Motor neuron (in vitro differentiated cells): ENCODE data around the gene B3GNT3. TPM values are rescaled to one million over a fixed set of nuclear protein-coding genes. Genes with fewer than 3 reads are reported as not detected.

Source experiments
- ATAC-seq, 8 experiments: fragments of 200-7000 bp; cut with Tn5 transposase; replicated peaks in 6 of 8; 2 replicates each; pipeline ENCODE4 v1.8.0; 2021; ENCODE audit warnings: mild to moderate bottlenecking in 8 of 8, moderate library complexity in 8 of 8
- H3K27ac ChIP-seq, 2 donors: fragments of 250-450 bp; sonication (Bioruptor Pico); 2 replicates each; pipeline ENCODE4 v1.9.0; 2021; ENCODE audit warnings: antibody characterized with exemption in 2 of 2, mild to moderate bottlenecking in 2 of 2, moderate library complexity in 1 of 2
- H3K4me1 ChIP-seq, 2 donors: fragments of 250-450 bp; sonication (Bioruptor Pico); replicated peaks in 1 of 2; 2 replicates each; pipeline ENCODE4 v1.6.1; 2021; ENCODE audit warnings: antibody characterized with exemption in 2 of 2, mild to moderate bottlenecking in 2 of 2, moderate library complexity in 1 of 2
- H3K4me3 ChIP-seq, 5 donors: fragments of 250-450 bp; sonication (Bioruptor Pico); 2 replicates each; pipeline ENCODE4 v1.9.0; 2021; ENCODE audit warnings: antibody characterized with exemption in 5 of 5, mild to moderate bottlenecking in 5 of 5, moderate library complexity in 4 of 5
- WGBS, 10 experiments: fragments of 450-650 bp; shearing (Covaris generic); methylation state at CpG; one replicate each; pipeline ENCODE4 v1.0.0; 2022; 5-methylcytosine and 5-hydroxymethylcytosine counted together
- in situ Hi-C, 9 experiments: fragments of 400-800 bp; cut with MboI; loops; one replicate each; pipeline ENCODE4 v1.15.0; 2021; ENCODE audit warnings: low sequenced_read_pairs in 9 of 9, low pct_unique_long_range_greater_than_20kb in 2 of 9; ENCODE audit not compliant: unreplicated experiment in 9 of 9
- total RNA-seq, 8 experiments: library from RNA; unstranded; fragments of 300-600 nt; gene quantifications; 2 replicates each; pipeline versions ENCODE4 v1.2.3 to v1.2.4, GENCODE V29; 2022

B3GNT3 gene
- total RNA-seq, 8 experiments from 2014 or later, result 0.09 to 2.7 (median 1.2) TPM; not detected in 2

DNA sequence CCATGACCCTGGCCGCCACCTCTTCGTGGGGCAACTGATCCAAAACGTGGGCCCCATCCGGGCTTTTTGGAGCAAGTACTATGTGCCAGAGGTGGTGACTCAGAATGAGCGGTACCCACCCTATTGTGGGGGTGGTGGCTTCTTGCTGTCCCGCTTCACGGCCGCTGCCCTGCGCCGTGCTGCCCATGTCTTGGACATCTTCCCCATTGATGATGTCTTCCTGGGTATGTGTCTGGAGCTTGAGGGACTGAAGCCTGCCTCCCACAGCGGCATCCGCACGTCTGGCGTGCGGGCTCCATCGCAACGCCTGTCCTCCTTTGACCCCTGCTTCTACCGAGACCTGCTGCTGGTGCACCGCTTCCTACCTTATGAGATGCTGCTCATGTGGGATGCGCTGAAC lies 16.7 kb downstream of the B3GNT3 start:
- Histone ChIP-seq H3K27ac (no peak overlapping the region), H3K4me1 (no peaks in the 10 kb centered on the region), H3K4me3 (no peak overlapping the region)
- 67 to 72% (median 72%) methylated on average over 3 to 5 of the region's 20 CpGs; no CpG with 5 or more reads in 7 of the 10 experiments for WGBS, 10 experiments
- in situ Hi-C loops, result no loop called here
- ATAC-seq, result no peak

DNA sequence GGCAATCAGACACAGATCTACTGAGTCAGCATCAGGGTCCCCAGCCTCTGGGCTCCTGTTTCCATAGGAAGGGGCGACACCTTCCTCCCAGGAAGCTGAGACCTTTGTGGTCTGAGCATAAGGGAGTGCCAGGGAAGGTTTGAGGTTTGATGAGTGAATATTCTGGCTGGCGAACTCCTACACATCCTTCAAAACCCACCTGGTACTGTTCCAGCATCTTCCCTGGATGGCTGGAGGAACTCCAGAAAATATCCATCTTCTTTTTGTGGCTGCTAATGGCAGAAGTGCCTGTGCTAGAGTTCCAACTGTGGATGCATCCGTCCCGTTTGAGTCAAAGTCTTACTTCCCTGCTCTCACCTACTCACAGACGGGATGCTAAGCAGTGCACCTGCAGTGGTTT lies 17.2 kb downstream of the B3GNT3 start:
- Histone ChIP-seq H3K27ac (no peak overlapping the region), H3K4me1 (no peaks in the 10 kb centered on the region), H3K4me3 (no peak overlapping the region)
- ATAC-seq, result no peak
- 17 to 83% (median 50%) methylated on average over 1 to 2 of the region's 5 CpGs; no CpG with 5 or more reads in 3 of the 10 experiments for WGBS, 10 experiments
- in situ Hi-C loops, result no loop called here

DNA sequence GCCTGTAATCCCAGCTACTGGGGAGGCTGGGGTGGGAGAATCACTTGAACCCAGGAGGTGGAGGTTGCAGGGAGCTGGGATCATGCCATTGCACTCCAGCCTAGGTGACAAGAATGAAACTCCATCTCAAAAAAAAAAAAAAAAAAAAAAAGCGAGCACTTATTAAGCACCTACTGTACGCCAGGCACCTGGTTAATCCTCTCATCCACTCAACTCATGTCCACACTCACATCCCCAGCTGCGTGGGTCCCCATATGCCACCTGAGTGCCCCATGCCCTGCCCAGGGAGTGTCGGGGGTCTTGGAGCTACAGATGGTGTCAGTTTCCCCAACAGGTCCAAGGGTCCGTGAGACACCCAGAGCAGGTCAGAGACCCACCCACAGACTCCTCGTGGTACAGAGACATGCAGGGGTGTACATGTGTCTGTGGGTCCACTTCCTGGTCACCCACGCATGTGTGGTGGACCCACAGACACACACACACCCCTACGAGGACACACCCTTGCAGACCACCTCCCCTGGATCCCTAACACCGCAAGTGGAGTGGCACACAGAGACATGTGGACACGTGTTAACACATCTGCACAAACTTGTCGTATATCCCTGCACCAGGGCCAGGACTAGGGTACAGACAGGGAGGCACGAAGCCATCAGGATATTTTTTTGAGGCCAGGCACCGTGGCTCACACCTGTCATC lies 22.9 kb downstream of the B3GNT3 start:
- Histone ChIP-seq H3K4me3 (no peak overlapping the region), H3K27ac (no peak overlapping the region), H3K4me1 (no peaks in the 10 kb centered on the region)
- WGBS, 10 experiments, result 19 to 100% (median 72%) methylated on average over 1 to 5 of the region's 13 CpGs; no CpG with 5 or more reads in 4 of the 10 experiments
- ATAC-seq, result no peak
- in situ Hi-C loops, result no loop called here

DNA sequence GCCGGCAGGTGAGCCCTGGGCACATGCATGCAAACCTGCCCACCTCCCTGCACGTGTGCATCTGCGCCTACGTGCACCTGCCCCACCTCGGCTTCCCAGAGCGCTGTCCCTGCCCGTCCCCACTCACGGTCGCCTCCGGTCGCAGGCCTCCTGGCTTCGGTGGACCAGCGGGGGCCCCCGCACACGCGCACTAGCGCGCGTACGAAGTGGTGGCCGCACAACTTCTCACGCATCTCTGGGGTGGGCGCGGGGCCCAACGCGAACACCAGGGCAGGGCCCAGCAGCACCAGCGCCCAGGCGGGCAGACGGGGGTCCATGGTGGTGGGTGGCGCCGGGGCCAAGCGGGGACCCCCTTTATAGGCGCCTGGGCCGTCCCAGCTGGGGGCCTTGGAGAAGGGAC lies 26.3 kb downstream of the B3GNT3 start, which contains the start of gene INSL3:
TSS of gene INSL3 (minus strand) at position 330 of the 400 bp plus-strand sequence. CDS start at position 317, 13 bp downstream.
- in situ Hi-C loops, result no loop called here
- no peak within 1 kb of the TSS for H3K27ac ChIP-seq
- H3K4me3 ChIP-seq, result no peak within 1 kb of the TSS
- 71 to 100% (median 93%) methylated on average over 2 to 11 of the region's 34 CpGs; no CpG with 5 or more reads in 6 of the 10 experiments for WGBS, 10 experiments
- no peaks in the 10 kb centered on the region for H3K4me1 ChIP-seq
- ATAC-seq, result peak in 1 of 8 experiments; percentile 21

DNA sequence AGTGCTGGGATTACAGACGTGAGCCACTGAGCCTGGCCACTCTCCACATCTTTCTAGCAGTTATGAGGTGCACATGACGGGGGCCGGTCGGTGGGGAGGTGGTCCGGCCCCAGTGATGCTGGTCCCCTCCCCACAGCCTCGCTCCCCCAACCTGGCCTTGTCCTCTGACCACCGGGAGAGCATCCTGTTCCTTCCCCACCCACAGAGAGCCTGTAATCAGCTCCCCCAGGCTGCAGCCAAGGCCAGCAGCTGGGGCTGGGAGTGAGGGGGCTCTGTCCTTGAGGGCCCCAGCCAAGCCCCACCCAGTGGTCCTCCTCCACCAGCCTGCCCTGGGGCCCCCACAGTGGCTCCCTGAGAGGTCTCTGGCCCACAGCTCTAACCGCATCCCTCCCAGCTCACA lies 29.4 kb downstream of the B3GNT3 start:
- 0 to 18% methylated on average over 1 to 3 of the region's 8 CpGs; no CpG with 5 or more reads in 8 of the 10 experiments for WGBS, 10 experiments
- ATAC-seq, result peak in 4 of 8 experiments; percentile 14 to 26 (median 22)
- H3K4me1 ChIP-seq, result no peaks in the 10 kb centered on the region
- H3K4me3 ChIP-seq, result no peak overlapping the region
- in situ Hi-C loops, result no loop called here
- no peak overlapping the region for H3K27ac ChIP-seq

DNA sequence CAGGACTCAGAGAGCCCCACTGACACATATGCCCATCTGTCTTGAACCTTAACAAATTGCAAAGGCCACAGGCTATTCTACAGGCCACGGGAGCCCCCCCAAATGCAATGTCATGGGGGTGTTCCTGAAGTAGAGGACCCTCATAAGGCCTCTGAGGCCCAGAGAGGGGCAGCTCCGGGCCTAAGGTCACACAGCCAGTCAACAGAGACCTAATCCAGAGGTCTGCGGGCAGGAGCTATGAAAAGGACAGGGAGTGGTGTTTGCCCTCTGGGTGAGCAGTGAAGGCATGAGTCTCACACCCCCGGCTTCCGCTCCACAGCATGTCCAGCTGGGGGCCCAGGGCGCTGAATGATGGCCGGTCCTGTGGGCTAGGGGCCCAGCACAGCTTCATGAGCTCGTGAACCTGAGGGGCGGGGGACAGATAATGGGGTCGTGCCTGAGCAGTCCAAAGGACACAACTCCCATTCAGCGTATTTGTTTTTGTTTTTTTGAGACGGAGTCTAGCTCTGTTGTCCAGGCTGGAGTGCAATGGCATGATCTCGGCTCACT lies 31.6 kb downstream of the B3GNT3 start:
- Histone ChIP-seq H3K27ac (no peak overlapping the region), H3K4me3 (no peak overlapping the region), H3K4me1 (no peaks in the 10 kb centered on the region)
- WGBS, 10 experiments, result 50 to 94% (median 67%) methylated on average over 1 to 5 of the region's 13 CpGs; no CpG with 5 or more reads in 3 of the 10 experiments
- in situ Hi-C loops, result no loop called here
- no peak for ATAC-seq

DNA sequence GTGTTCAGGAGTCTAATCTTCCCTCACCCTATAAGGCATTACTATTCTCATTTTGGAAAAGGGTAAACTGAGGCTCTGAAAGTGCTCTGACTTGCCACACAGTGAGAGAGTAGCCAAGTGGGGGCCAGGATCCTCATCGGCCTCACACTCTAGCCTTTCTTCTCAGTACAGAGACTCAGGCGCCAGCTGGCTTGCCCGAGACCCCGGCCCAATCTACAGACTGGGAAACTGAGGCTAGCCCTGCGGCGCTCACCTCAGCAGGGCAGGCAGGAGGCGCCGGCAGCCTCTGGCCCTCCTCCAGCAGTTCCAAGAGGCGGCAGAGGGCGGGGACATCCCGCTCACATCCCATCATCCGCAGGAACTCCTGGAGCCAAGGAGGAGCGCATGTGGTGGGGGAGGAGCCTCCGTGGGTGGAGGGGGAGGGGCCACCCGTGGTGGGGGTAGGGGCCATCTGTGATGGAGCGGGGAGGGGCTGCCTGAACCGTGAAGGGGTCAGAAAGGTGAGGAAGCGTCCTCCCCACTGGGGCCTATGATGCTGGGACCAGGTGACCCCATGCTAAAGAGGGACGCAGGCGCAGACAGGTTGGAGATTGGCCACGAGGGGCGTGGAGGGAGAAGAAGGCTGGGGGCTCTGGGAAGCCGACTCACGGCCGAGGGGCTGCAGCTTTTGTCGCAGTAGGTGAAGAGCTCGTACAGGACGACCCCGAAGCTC lies 35.1 kb downstream of the B3GNT3 start:
- in situ Hi-C loops, result no loop called here
- 0 to 12% methylated on average over 3 to 5 of the region's 29 CpGs; no CpG with 5 or more reads in 8 of the 10 experiments for WGBS, 10 experiments

DNA sequence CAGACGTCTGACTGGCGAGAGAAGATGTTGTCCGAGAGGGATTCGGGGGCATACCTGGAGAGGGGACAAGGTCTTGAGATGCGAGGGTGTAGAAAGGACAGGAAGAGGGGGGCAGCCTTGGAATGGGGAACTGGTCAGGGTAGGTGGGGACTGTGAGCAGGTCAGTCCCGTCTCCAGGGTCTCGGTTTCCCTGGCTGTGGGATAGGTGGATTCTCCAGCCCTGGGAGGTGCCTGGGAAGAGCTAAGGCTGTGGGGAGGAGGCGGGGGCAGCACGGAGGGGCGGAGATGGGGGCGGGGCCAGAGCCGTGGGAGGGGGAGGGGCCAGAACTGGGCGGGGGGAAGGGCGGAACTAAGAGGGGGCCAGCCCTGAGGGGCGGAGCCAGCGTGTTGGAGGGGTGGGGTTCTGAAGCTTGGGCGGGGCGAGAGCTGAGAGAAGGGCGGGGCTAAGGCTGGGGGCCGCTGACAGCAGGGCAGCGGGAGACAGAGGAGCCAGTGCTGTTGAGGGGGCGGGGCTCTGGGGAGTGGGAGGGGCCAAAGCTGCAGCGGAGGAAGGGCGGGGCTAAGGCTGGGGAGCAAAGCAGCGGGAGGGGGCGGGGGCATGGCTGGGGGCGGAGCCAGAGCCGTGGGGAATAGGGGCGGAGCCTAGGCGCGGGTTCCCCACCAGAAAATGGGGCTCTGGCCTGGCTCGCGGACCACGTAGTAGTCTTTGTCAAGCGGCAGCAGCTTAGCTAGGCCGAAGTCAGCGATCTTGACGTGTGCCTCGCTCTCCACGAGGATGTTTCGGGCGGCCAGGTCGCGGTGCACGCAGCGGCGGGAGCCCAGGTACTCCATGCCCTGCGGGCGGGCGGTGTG lies 35.9 kb downstream of the B3GNT3 start:
- H3K4me1 ChIP-seq, result peaks cover 0 to 3% of the 10 kb centered on the region in 2 donors
- peak overlapping the region; percentile 87 to 98 for H3K27ac ChIP-seq
- peak; percentile 61 to 89 (median 86) for ATAC-seq
- in situ Hi-C loops, result no loop called here
- peak overlapping the region; percentile 32 to 54 (median 47) for H3K4me3 ChIP-seq
- WGBS, 10 experiments, result no CpG with 5 or more reads among the region's 50 CpGs

More for the DNA sequence above, 35.1 kb downstream of the B3GNT3 start:
- peak overlapping the region; percentile 87 to 98 for H3K27ac ChIP-seq
- peak; percentile 61 to 85 (median 76) for ATAC-seq
- H3K4me3 ChIP-seq, result peak overlapping the region; percentile 32 to 47 (median 42)
- peaks cover 0 to 3% of the 10 kb centered on the region in 2 donors for H3K4me1 ChIP-seq

DNA sequence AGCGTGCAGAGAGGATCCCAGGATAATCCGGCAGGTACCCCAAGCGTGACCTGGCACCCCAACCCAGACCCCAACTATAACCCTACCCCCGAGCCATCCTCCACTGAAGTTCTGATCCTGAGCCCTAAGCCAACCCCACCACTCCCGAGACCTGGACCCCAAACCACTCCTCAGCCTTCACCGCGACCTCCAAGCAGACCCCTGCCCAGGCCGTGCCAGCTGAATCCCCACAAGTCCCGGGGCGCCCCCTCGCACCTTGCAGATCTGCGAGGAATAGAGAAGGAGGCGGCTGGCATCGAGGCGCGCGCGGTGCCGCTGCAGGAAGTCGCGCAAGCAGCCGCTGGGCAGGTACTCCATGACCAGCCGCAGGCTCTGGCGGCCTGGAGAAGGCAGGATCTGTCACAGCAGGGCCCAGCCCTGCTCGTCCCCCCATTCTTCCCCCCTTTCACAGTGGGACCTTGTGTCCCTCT lies 36.5 kb downstream of the B3GNT3 start:
- no peak for ATAC-seq

DNA sequence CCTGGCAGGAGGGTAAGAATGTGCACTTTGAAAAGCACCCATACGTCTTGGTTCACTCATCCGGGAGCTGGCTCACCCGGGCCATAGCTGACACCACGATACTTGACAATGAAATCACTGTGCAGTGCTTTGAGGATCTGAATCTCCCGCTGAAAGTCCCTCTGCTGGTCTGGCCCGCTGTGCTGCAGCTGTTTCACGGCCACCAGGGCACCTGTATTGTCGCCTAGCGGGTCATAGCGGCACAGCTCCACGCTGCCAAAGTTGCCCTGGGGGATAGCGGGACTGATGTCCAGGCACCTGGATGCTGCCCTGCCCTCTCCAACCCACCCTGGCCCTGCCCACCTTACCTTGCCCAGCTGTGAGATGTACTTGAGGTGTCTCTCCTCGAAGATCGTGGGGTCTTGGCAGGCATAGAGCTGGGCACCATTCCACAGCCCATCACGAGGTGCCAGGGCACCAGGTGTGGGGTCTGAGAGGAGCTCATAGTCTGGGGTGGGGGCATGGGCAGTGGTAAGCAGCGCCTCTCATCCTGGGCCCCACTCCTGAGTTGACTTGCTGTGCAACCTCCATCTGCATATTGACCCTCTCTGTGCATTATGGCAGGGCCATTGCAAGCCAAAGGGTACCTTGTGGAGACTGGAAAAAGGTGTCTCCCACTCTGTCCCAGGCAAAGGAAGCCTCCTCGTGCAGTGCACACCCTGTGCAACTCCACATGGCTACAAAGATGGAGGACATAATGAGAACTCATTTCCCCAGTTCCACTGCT lies 37.7 kb downstream of the B3GNT3 start:
- H3K4me1 ChIP-seq, result peaks cover 0 to 3% of the 10 kb centered on the region in 2 donors
- in situ Hi-C loops, result no loop called here
- H3K27ac ChIP-seq, result no peak overlapping the region
- no peak overlapping the region for H3K4me3 ChIP-seq
- 40 to 100% (median 84%) methylated on average over 1 to 11 of the region's 17 CpGs; no CpG with 5 or more reads in 2 of the 10 experiments for WGBS, 10 experiments
- no peak for ATAC-seq

More for the DNA sequence above, 36.5 kb downstream of the B3GNT3 start:
- in situ Hi-C loops, result no loop called here
- peak overlapping the region; percentile 31 to 54 (median 44) for H3K4me3 ChIP-seq
- H3K4me1 ChIP-seq, result peaks cover 0 to 3% of the 10 kb centered on the region in 2 donors
- WGBS, 10 experiments, result 85% methylated on average over 4 of the region's 25 CpGs; no CpG with 5 or more reads in 9 of the 10 experiments
- H3K27ac ChIP-seq, result peak overlapping the region; percentile 52 to 81

DNA sequence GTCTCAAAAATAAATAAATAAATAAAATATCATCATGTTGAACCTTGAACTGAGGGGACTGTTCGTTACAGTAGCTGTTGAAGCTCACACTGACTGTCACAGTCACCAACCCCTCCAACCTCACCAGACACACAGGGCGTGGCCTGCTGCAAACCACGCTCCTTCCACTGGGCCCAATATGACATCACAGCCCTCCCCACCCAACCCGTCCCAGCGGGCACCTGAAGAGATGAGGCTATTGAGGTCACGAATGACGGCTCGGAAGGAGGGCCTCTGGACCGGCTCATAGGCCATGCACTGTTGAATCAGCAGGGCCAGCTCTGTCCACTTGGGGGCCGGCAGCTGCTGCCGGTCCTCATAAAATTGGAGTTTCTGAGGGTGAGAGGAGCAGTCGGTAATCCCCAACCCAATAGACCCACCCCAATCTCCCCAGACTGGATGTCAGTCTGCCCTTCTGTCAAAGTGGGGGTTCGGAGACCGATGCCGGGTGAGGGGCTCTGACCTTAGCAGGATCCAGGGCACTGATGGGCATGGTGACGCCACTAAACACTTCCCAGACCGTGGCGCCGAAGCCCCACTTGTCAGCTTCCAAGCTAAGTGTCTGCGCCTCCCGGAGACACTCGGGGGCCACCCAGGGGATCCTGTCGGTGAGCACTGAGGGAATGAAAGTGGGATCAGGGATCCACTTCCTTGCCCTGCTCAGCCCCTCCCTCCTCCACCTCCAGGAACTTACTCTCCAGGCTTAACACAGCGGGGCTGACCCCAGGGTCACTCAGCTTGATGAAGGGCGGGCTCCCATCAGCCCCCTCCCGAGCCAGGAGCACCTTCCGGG lies 39.6 kb downstream of the B3GNT3 start:
- H3K4me1 ChIP-seq, result peaks cover 0 to 3% of the 10 kb centered on the region in 2 donors
- no peak for ATAC-seq
- H3K27ac ChIP-seq, result no peak overlapping the region
- in situ Hi-C loops, result no loop called here
- no peak overlapping the region for H3K4me3 ChIP-seq
- WGBS, 10 experiments, result 20 to 90% (median 73%) methylated on average over 1 to 8 of the region's 27 CpGs; no CpG with 5 or more reads in 2 of the 10 experiments
